ENCODE measurements around the gene RGMA. TPM values are rescaled to one million over a fixed set of nuclear protein-coding genes. Genes with fewer than 3 reads are reported as not detected.

RGMA gene
- total RNA-seq, 1 experiment from 2014 or later: 41.4 TPM

DNA sequence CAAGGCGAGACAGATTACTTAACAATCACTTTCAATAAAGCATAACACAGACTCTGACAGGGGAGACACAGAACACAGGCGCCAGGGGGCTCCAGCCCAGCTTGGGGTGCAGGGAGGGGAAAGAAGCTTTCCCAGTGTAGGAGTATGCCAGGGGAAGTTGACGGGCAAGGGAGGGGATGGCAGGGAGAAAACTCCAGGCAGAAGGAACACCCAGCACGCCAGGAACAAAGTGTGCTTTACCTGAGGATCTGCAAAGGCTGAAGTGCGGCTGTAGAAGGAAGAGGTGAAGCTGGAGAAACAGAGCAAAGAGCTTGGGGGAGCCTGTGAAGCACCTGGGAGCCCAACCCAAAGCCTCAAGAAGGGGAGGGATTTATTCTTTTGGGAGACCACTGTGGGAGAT lies 12.1 kb downstream of the RGMA start:
- no peaks in the 10 kb centered on the region for H3K9me3 ChIP-seq (ENCODE audit: control insufficient read depth, low read depth, low read length)
- H2BK5ac ChIP-seq (ENCODE audit: insufficient read length, low read length): no peak overlapping the region

More for the DNA sequence above, 12.1 kb downstream of the RGMA start:
- H3K27me3 Mint-ChIP-seq (ENCODE audit: low read depth): peaks cover 32% of the 10 kb centered on the region
- no peak overlapping the region for H3K27ac ChIP-seq (ENCODE audit: insufficient read length, low read depth, low read length)
- H4K20me1 ChIP-seq (ENCODE audit: control insufficient read depth, insufficient read depth, insufficient read length): no peaks in the 10 kb centered on the region
- H2AFZ ChIP-seq (ENCODE audit: low read length): no peak overlapping the region
- H3K14ac ChIP-seq (ENCODE audit: insufficient read depth, low read length): no peak overlapping the region
- no peak overlapping the region for H3K56ac ChIP-seq (ENCODE audit: insufficient read length, low read depth, low read length)
- H4K91ac ChIP-seq (ENCODE audit: insufficient read length, low read depth, low read length): no peak overlapping the region
- peaks cover 1% of the 10 kb centered on the region; the same call in 1 of the 2 replicates for H3K79me2 ChIP-seq (ENCODE audit: insufficient read depth, low read length)
- no peak overlapping the region for H2BK120ac ChIP-seq (ENCODE audit: low read depth, low read length, poor library complexity, severe bottlenecking)
- no peak overlapping the region for H4K8ac ChIP-seq (replicated peaks; ENCODE audit: insufficient read length, low read depth, low read length)
- H3K18ac ChIP-seq (ENCODE audit: insufficient read length, low read depth, low read length): no peak overlapping the region
- H2BK12ac ChIP-seq (ENCODE audit: insufficient read length, low read depth, low read length): no peak overlapping the region
- WGBS (ENCODE audit: extremely low coverage, insufficient read length, low lambda C conversion rate): no CpG with 5 or more reads among the region's 5 CpGs
- DNase-seq: no peak
- H3K23ac ChIP-seq (ENCODE audit: insufficient read length, low read depth, low read length): no peak overlapping the region
- H3K23me2 ChIP-seq (ENCODE audit: insufficient read length, low read depth, low read length, poor library complexity, severe bottlenecking): peaks cover 3% of the 10 kb centered on the region
- H3K79me1 ChIP-seq (ENCODE audit: insufficient read depth, low read depth, low read length, poor library complexity, severe bottlenecking): no peaks in the 10 kb centered on the region
- H3K4me1 ChIP-seq (ENCODE audit: insufficient read depth, low read length): no peaks in the 10 kb centered on the region
- no peak overlapping the region for H3T11ph ChIP-seq (ENCODE audit: low read length)
- H3K4me2 ChIP-seq (ENCODE audit: insufficient read depth, insufficient read length, low read length): no peak overlapping the region
- no peak overlapping the region for H3K4me3 Mint-ChIP-seq
- H2BK20ac ChIP-seq (ENCODE audit: low read depth, low read length, poor library complexity, severe bottlenecking): no peak overlapping the region
- H3K27ac Mint-ChIP-seq: no peak overlapping the region
- peaks cover 0 to 5% (median 4%) of the 10 kb centered on the region in 3 experiments; a peak in 4 of 7 replicates for H3K36me3 Mint-ChIP-seq (ENCODE audit: insufficient read depth in 1 of 3, low read depth in 3 of 3)
- H3K27me3 ChIP-seq (ENCODE audit: insufficient read depth, low read length): no peaks in the 10 kb centered on the region; the same call in 1 of the 2 replicates
- no peak overlapping the region for H3K4ac ChIP-seq (ENCODE audit: low read depth, low read length)
- H3K4me1 Mint-ChIP-seq: peaks cover 42 to 48% of the 10 kb centered on the region in 2 experiments
- no peaks in the 10 kb centered on the region; a peak in 1 of 5 replicates for H3K9me3 Mint-ChIP-seq
- no peak overlapping the region for H3K9ac ChIP-seq (ENCODE audit: extremely low read depth, insufficient read length, low read length)
- TF ChIP-seq, protein P1, sequence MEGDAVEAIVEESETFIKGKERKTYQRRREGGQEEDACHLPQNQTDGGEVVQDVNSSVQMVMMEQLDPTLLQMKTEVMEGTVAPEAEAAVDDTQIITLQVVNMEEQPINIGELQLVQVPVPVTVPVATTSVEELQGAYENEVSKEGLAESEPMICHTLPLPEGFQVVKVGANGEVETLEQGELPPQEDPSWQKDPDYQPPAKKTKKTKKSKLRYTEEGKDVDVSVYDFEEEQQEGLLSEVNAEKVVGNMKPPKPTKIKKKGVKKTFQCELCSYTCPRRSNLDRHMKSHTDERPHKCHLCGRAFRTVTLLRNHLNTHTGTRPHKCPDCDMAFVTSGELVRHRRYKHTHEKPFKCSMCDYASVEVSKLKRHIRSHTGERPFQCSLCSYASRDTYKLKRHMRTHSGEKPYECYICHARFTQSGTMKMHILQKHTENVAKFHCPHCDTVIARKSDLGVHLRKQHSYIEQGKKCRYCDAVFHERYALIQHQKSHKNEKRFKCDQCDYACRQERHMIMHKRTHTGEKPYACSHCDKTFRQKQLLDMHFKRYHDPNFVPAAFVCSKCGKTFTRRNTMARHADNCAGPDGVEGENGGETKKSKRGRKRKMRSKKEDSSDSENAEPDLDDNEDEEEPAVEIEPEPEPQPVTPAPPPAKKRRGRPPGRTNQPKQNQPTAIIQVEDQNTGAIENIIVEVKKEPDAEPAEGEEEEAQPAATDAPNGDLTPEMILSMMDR (conservative IDR thresholded peaks at IDR 0.05): no peak
- no peak overlapping the region for H4K5ac ChIP-seq (ENCODE audit: insufficient read length, low read depth, low read length)
- H2AK5ac ChIP-seq (ENCODE audit: insufficient read length, low read length): no peak overlapping the region
- H2BK15ac ChIP-seq (ENCODE audit: low read depth, low read length): no peak overlapping the region

All from H9 (cell line).